ENCODE results near the gene TPPP. TPM values are rescaled to one million over a fixed set of nuclear protein-coding genes. Genes with fewer than 3 reads are reported as not detected.

TPPP gene
- total RNA-seq, 1 donor from 2014 or later = 2.2 TPM

DNA sequence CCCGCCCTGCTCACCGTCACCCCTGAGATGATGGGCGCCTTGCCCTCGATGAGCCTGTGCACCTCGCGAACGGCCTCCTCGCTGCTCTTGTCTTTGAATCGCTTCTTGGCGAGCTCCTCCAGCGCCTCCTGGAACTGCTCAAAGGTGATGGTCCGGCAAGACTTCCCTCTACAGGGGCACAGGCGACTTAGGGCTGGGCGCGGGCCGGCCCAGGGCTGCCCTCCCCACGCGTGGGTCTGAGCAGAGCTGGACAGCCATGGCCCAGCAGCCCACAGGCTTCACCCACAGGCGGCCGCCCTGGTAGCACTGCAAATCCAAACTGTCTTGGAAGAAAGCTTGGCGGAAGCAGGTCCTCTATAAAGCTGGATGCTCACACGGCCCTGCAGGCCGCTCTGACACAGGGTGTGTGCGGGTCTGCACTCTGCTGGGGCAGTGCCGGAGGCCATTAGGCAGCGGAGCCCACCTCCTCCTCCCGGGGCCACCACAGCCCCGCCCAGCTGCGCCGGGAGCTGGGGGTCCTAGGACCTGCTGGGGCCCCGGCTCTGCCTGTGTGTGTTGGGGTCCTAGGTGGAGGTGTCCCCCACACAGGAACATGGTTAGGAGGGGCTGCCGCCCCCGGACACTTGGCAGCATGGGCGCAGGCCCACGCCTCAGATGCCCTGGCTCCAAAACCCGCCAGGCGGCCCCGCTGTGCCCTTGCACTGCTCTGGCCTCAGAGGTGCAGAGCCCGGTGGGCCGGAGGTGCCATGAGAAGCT lies 27.0 kb downstream of the TPPP start:
- DNase-seq (ENCODE audit: low read depth) (no peak), FAIRE-seq (no peak)
- H3K9me3 Mint-ChIP-seq (ENCODE audit: unreplicated experiment) = no peaks in the 10 kb centered on the region
- no peaks in the 10 kb centered on the region for H3K4me1 Mint-ChIP-seq (ENCODE audit: low read depth, unreplicated experiment)
- Histone ChIP-seq H3K4me2 (ENCODE audit: low read length) (no peak overlapping the region), H3K36me3 (ENCODE audit: insufficient read depth, low read length) (no peaks in the 10 kb centered on the region), H3K79me2 (ENCODE audit: insufficient read depth, low read length) (no peaks in the 10 kb centered on the region), H3K4me1 (ENCODE audit: insufficient read depth, low read length) (peaks cover 4% of the 10 kb centered on the region), H3K9me3 (ENCODE audit: insufficient read depth, low read depth, low read length) (peaks cover 2% of the 10 kb centered on the region), H2AFZ (ENCODE audit: low read depth, low read length) (no peak overlapping the region), H4K20me1 (ENCODE audit: insufficient read depth, low read length) (no peaks in the 10 kb centered on the region), H3K27me3 (ENCODE audit: insufficient read depth, low read length) (no peaks in the 10 kb centered on the region), H3K4me3 (ENCODE audit: insufficient read depth, low read depth, low read length) (no peak overlapping the region), H3K9ac (ENCODE audit: low read length) (no peak overlapping the region), H3K27ac (ENCODE audit: low read depth, low read length) (no peak overlapping the region)
- no peaks in the 10 kb centered on the region for H3K27me3 Mint-ChIP-seq (ENCODE audit: low read depth, unreplicated experiment)
- H3K36me3 Mint-ChIP-seq (ENCODE audit: low read depth, unreplicated experiment) = peaks cover 4% of the 10 kb centered on the region
- no peak overlapping the region for H3K27ac Mint-ChIP-seq (ENCODE audit: unreplicated experiment)
- no peak overlapping the region for H3K4me3 Mint-ChIP-seq (ENCODE audit: unreplicated experiment)
- TF ChIP-seq CTCF (IDR thresholded peaks at IDR 0.05; ENCODE audit: insufficient read depth, low read depth, low read length) = no peak
- no peak for TF ChIP-seq EZH2 (IDR thresholded peaks at IDR 0.05; ENCODE audit: insufficient read depth, low read length)

DNA sequence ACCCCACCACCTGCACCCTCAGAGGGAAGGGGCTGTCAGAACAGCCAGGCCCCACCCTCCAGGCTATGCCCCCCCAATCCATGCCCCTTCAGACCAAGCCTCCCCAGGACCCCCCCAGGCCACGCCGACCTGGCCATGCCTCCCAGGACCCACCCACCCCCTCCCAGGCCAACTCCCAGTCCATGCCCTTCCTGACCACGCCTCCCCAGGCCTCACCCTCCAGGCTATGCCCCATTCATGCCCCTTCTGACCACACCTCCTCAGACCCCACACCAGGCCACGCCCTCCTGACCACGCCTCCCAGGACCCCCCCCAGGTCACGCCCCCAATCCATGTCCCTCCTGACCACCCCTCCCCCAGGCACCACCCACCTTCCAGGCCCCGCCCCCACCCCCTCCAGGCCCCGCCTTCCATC lies 27.6 kb downstream of the TPPP start:
- H3K4me3 ChIP-seq (ENCODE audit: insufficient read depth, low read depth, low read length) = no peak overlapping the region
- H3K9me3 Mint-ChIP-seq (ENCODE audit: unreplicated experiment) = no peaks in the 10 kb centered on the region
- no peak for TF ChIP-seq CTCF (IDR thresholded peaks at IDR 0.05; ENCODE audit: insufficient read depth, low read depth, low read length)
- no peak for TF ChIP-seq EZH2 (IDR thresholded peaks at IDR 0.05; ENCODE audit: insufficient read depth, low read length)
- no peaks in the 10 kb centered on the region for H3K27me3 Mint-ChIP-seq (ENCODE audit: low read depth, unreplicated experiment)
- no peak for DNase-seq (ENCODE audit: low read depth)
- no peaks in the 10 kb centered on the region for H3K27me3 ChIP-seq (ENCODE audit: insufficient read depth, low read length)
- peaks cover 4% of the 10 kb centered on the region for H3K36me3 Mint-ChIP-seq (ENCODE audit: low read depth, unreplicated experiment)
- peaks cover 2% of the 10 kb centered on the region for H3K9me3 ChIP-seq (ENCODE audit: insufficient read depth, low read depth, low read length)
- H3K79me2 ChIP-seq (ENCODE audit: insufficient read depth, low read length) = no peaks in the 10 kb centered on the region
- H3K27ac Mint-ChIP-seq (ENCODE audit: unreplicated experiment) = no peak overlapping the region
- H3K4me1 Mint-ChIP-seq (ENCODE audit: low read depth, unreplicated experiment) = no peaks in the 10 kb centered on the region
- H4K20me1 ChIP-seq (ENCODE audit: insufficient read depth, low read length) = no peaks in the 10 kb centered on the region
- H3K27ac ChIP-seq (ENCODE audit: low read depth, low read length) = no peak overlapping the region
- H3K4me1 ChIP-seq (ENCODE audit: insufficient read depth, low read length) = peaks cover 4% of the 10 kb centered on the region
- H3K9ac ChIP-seq (ENCODE audit: low read length) = no peak overlapping the region
- no peak overlapping the region for H2AFZ ChIP-seq (ENCODE audit: low read depth, low read length)
- no peak overlapping the region for H3K4me2 ChIP-seq (ENCODE audit: low read length)
- no peak overlapping the region for H3K4me3 Mint-ChIP-seq (ENCODE audit: unreplicated experiment)
- H3K36me3 ChIP-seq (ENCODE audit: insufficient read depth, low read length) = no peaks in the 10 kb centered on the region
- no peak for FAIRE-seq

- Histone ChIP-seq H3K4me1 (ENCODE audit: insufficient read depth, low read length) (peaks cover 4% of the 10 kb centered on the region), H3K36me3 (ENCODE audit: insufficient read depth, low read length) (no peaks in the 10 kb centered on the region), H3K9ac (ENCODE audit: low read length) (no peak overlapping the region), H3K4me2 (ENCODE audit: low read length) (no peak overlapping the region), H2AFZ (ENCODE audit: low read depth, low read length) (no peak overlapping the region), H3K4me3 (ENCODE audit: insufficient read depth, low read depth, low read length) (no peak overlapping the region), H4K20me1 (ENCODE audit: insufficient read depth, low read length) (no peaks in the 10 kb centered on the region), H3K27ac (ENCODE audit: low read depth, low read length) (no peak overlapping the region), H3K79me2 (ENCODE audit: insufficient read depth, low read length) (no peaks in the 10 kb centered on the region), H3K27me3 (ENCODE audit: insufficient read depth, low read length) (no peaks in the 10 kb centered on the region), H3K9me3 (ENCODE audit: insufficient read depth, low read depth, low read length) (peaks cover 2% of the 10 kb centered on the region)
- TF ChIP-seq CTCF (IDR thresholded peaks at IDR 0.05; ENCODE audit: insufficient read depth, low read depth, low read length) = no peak
- no peak for TF ChIP-seq EZH2 (IDR thresholded peaks at IDR 0.05; ENCODE audit: insufficient read depth, low read length)
- Mint-ChIP-seq H3K9me3 (ENCODE audit: unreplicated experiment) (no peaks in the 10 kb centered on the region), H3K27me3 (ENCODE audit: low read depth, unreplicated experiment) (no peaks in the 10 kb centered on the region), H3K36me3 (ENCODE audit: low read depth, unreplicated experiment) (peaks cover 9% of the 10 kb centered on the region), H3K27ac (ENCODE audit: unreplicated experiment) (no peak overlapping the region), H3K4me3 (ENCODE audit: unreplicated experiment) (no peak overlapping the region), H3K4me1 (ENCODE audit: low read depth, unreplicated experiment) (no peaks in the 10 kb centered on the region)
- DNase-seq (ENCODE audit: low read depth) (no peak), FAIRE-seq (no peak)
These were observed 28.2 kb downstream of the TPPP start for GRCh38 chr5:664994-665360.

All from astrocyte (in vitro differentiated cells and primary cell).